ENCODE results near the gene CRYZ.

GRCh38 chr1:74767490-74767889 is 34.6 kb upstream of the CRYZ start:
- TF ChIP-seq, protein P1, sequence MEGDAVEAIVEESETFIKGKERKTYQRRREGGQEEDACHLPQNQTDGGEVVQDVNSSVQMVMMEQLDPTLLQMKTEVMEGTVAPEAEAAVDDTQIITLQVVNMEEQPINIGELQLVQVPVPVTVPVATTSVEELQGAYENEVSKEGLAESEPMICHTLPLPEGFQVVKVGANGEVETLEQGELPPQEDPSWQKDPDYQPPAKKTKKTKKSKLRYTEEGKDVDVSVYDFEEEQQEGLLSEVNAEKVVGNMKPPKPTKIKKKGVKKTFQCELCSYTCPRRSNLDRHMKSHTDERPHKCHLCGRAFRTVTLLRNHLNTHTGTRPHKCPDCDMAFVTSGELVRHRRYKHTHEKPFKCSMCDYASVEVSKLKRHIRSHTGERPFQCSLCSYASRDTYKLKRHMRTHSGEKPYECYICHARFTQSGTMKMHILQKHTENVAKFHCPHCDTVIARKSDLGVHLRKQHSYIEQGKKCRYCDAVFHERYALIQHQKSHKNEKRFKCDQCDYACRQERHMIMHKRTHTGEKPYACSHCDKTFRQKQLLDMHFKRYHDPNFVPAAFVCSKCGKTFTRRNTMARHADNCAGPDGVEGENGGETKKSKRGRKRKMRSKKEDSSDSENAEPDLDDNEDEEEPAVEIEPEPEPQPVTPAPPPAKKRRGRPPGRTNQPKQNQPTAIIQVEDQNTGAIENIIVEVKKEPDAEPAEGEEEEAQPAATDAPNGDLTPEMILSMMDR (IDR thresholded peaks at IDR 0.05), result peak in 2 of 6 experiments; percentile 6 to 20
- no peak for TF ChIP-seq POLR2A (IDR thresholded peaks at IDR 0.05)

Data from adrenal gland (tissue), 5 donors.